ENCODE results near the gene ZC3H4. TPM values are rescaled to one million over a fixed set of nuclear protein-coding genes. Genes with fewer than 3 reads are reported as not detected.

The ZC3H4 gene
- total RNA-seq, 1 donor from 2014 or later, result 23.9 TPM

GRCh38 chr19:47049307-47049700 lies 64.3 kb downstream of the ZC3H4 start:
- H3K36me3 ChIP-seq (ENCODE audit: control insufficient read depth, insufficient read depth, low read length), result no peaks in the 10 kb centered on the region
- DNase-seq (ENCODE audit: low read depth), result no peak
- no peak overlapping the region for H3K4me3 ChIP-seq (ENCODE audit: low read depth, low read length)
- no peak for TF ChIP-seq CTCF (IDR thresholded peaks at IDR 0.05; ENCODE audit: insufficient read depth, low read length, poor library complexity, severe bottlenecking)
- H3K27me3 ChIP-seq (ENCODE audit: control insufficient read depth, insufficient read depth, low read length), result no peaks in the 10 kb centered on the region

GRCh38 chr19:47047763-47048405 lies 65.7 kb downstream of the ZC3H4 start:
- H3K36me3 ChIP-seq (ENCODE audit: control insufficient read depth, insufficient read depth, low read length), result no peaks in the 10 kb centered on the region
- no peaks in the 10 kb centered on the region for H3K27me3 ChIP-seq (ENCODE audit: control insufficient read depth, insufficient read depth, low read length)
- DNase-seq (ENCODE audit: low read depth), result peak; percentile 72
- peak overlapping the region; percentile 92 for H3K4me3 ChIP-seq (ENCODE audit: low read depth, low read length)
- TF ChIP-seq CTCF (IDR thresholded peaks at IDR 0.05; ENCODE audit: insufficient read depth, low read length, poor library complexity, severe bottlenecking), result no peak

GRCh38 chr19:47047272-47047762 lies 66.3 kb downstream of the ZC3H4 start:
- no peak for DNase-seq (ENCODE audit: low read depth)
- no peak for TF ChIP-seq CTCF (IDR thresholded peaks at IDR 0.05; ENCODE audit: insufficient read depth, low read length, poor library complexity, severe bottlenecking)
- no peaks in the 10 kb centered on the region for H3K36me3 ChIP-seq (ENCODE audit: control insufficient read depth, insufficient read depth, low read length)
- peak overlapping the region; percentile 92 for H3K4me3 ChIP-seq (ENCODE audit: low read depth, low read length)
- H3K27me3 ChIP-seq (ENCODE audit: control insufficient read depth, insufficient read depth, low read length), result no peaks in the 10 kb centered on the region

- TF ChIP-seq CTCF (IDR thresholded peaks at IDR 0.05; ENCODE audit: insufficient read depth, low read length, poor library complexity, severe bottlenecking), result no peak
- DNase-seq (ENCODE audit: low read depth), result no peak
- no peaks in the 10 kb centered on the region for H3K27me3 ChIP-seq (ENCODE audit: control insufficient read depth, insufficient read depth, low read length)
- H3K36me3 ChIP-seq (ENCODE audit: control insufficient read depth, insufficient read depth, low read length), result no peaks in the 10 kb centered on the region
- H3K4me3 ChIP-seq (ENCODE audit: low read depth, low read length), result no peak overlapping the region
Observed at GRCh38 chr19:47045867-47046470, 67.6 kb downstream of the ZC3H4 start.

GRCh38 chr19:47044946-47045866 lies 68.4 kb downstream of the ZC3H4 start:
- no peak for TF ChIP-seq CTCF (IDR thresholded peaks at IDR 0.05; ENCODE audit: insufficient read depth, low read length, poor library complexity, severe bottlenecking)
- Histone ChIP-seq H3K27me3 (ENCODE audit: control insufficient read depth, insufficient read depth, low read length) (no peaks in the 10 kb centered on the region), H3K36me3 (ENCODE audit: control insufficient read depth, insufficient read depth, low read length) (no peaks in the 10 kb centered on the region), H3K4me3 (ENCODE audit: low read depth, low read length) (no peak overlapping the region)
- no peak for DNase-seq (ENCODE audit: low read depth)

All from kidney epithelial cell (primary cell).